Measurements from ENCODE around the gene IL5. TPM values are rescaled to one million over a fixed set of nuclear protein-coding genes. Genes with fewer than 3 reads are reported as not detected.

The IL5 gene
- total RNA-seq, 3 donors from 2014 or later, result not detected

DNA sequence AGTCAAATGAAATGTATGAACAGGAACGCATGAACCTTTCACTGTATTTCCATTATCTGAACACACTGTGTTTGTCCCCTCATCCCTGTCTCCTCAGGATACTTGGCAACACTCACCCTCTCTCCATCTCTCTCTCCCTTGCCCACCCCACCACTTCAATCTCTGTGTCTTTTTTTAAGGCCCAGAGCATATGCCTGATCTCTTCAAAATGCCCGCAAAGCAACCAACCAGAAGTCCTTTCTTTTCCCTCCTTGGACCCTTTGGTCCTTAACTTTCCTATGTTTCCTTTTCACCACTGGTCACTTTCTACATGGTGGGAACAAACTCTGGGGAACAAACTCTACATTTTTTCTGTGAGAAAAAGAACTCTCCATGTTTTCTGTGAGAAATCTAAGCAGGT is 49.5 kb downstream of the IL5 start:
- intact Hi-C loops (cut with DNase I; ENCODE audit: low total_unique reads), result no loop called here
- Histone ChIP-seq H3K4me3 (no peak overlapping the region), H3K4me1 (peaks cover 6 to 25% of the 10 kb centered on the region in 2 donors), H3K27me3 (no peaks in the 10 kb centered on the region), H3K27ac (peak overlapping the region; percentile 96 to 97), H3K9me3 (no peaks in the 10 kb centered on the region), H3K36me3 (no peaks in the 10 kb centered on the region)
- TF ChIP-seq CTCF (IDR thresholded peaks at IDR 0.05) (no peak), POLR2AphosphoS5 (IDR thresholded peaks at IDR 0.05) (no peak), POLR2A (IDR thresholded peaks at IDR 0.05) (no peak)
- DNase-seq (ENCODE audit: low spot score in 2 of 2), result no peak

DNA sequence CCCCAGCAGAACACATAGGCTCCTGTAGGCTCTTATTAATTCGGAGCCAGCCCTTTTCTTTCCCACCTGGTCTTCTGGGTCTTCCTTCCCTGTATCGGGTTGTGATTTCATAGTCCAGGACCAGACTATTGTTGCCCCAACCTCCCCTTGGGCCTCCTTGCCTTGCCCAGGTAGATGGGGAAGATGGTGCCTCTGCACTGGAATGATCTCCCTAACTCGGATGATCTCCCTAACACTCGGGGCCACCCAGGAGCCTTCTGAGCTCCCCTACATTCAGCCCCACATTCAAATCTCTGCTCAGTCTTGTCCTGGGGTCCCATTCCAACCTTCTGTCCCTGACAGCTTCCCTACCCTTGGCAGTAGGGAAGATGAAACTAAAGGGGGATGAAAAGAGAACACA is 50.1 kb downstream of the IL5 start:
- H3K27ac ChIP-seq, result no peak overlapping the region
- TF ChIP-seq CTCF (IDR thresholded peaks at IDR 0.05) (no peak), POLR2A (IDR thresholded peaks at IDR 0.05) (no peak), POLR2AphosphoS5 (IDR thresholded peaks at IDR 0.05) (no peak)
- H3K4me1 ChIP-seq, result peaks cover 8 to 30% of the 10 kb centered on the region in 2 donors
- no peaks in the 10 kb centered on the region for H3K9me3 ChIP-seq
- no peaks in the 10 kb centered on the region for H3K27me3 ChIP-seq
- intact Hi-C loops (cut with DNase I; ENCODE audit: low total_unique reads), result no loop called here
- H3K36me3 ChIP-seq, result no peaks in the 10 kb centered on the region
- peak; percentile 6 to 7 for DNase-seq (ENCODE audit: low spot score in 2 of 2)
- H3K4me3 ChIP-seq, result no peak overlapping the region

GRCh38 chr5:132492386-132493125 is 50.8 kb downstream of the IL5 start:
- intact Hi-C loops (cut with DNase I; ENCODE audit: low total_unique reads), result no loop called here
- Histone ChIP-seq H3K27ac (no peak overlapping the region), H3K36me3 (no peaks in the 10 kb centered on the region), H3K27me3 (no peaks in the 10 kb centered on the region), H3K4me1 (peaks cover 8 to 34% of the 10 kb centered on the region in 2 donors), H3K9me3 (no peaks in the 10 kb centered on the region), H3K4me3 (no peak overlapping the region)
- DNase-seq (ENCODE audit: low spot score in 2 of 2), result no peak
- TF ChIP-seq POLR2AphosphoS5 (IDR thresholded peaks at IDR 0.05) (no peak), POLR2A (IDR thresholded peaks at IDR 0.05) (no peak), CTCF (IDR thresholded peaks at IDR 0.05) (no peak)

Other genes with a start within 250 kb of the IL5 start
- 1 to 10 TPM; 1.3 to 4.5 (median 2.3) TPM for gene SLC22A4, start 249.1 kb downstream of the IL5 start, total RNA-seq
- 10 to 100 TPM in 2 of 3 donors, 1 to 10 TPM in 1; 6.6 to 31.5 (median 23.3) TPM for gene SLC22A5, start 173.8 kb downstream of the IL5 start, total RNA-seq
- 10 to 100 TPM; 10.4 to 27.8 (median 18.0) TPM for gene IRF1, start 52.7 kb downstream of the IL5 start, total RNA-seq
- gene RAD50, start 13.5 kb upstream of the IL5 start, total RNA-seq, result 10 to 100 TPM; 44.2 to 47.4 (median 44.6) TPM
- under 1 TPM in 2 of 3 donors, not detected in 1; 0.33 to 0.73 TPM for gene IL13, start 114.7 kb upstream of the IL5 start, total RNA-seq
- gene IL4, start 130.5 kb upstream of the IL5 start, total RNA-seq, result not detected
- gene KIF3A, start 194.0 kb upstream of the IL5 start, total RNA-seq, result 10 to 100 TPM in 2 of 3 donors, 1 to 10 TPM in 1; 4.5 to 15.7 (median 11.5) TPM
- 1 to 10 TPM in 1 of 3 donors, under 1 TPM in 1, not detected in 1; 0.98 to 2.0 TPM for gene CCNI2, start 203.9 kb upstream of the IL5 start, total RNA-seq
- gene SEPTIN8, start 233.7 kb upstream of the IL5 start, total RNA-seq, result 10 to 100 TPM; 26.4 to 43.0 (median 40.0) TPM

All from breast epithelium (tissue), 4 donors.